HG03354 (cell line): ENCODE data around the gene DIAPH1.
"Not testable (repeated sequence)": the region's sequence is repeated elsewhere in the genome, so short reads cannot be mapped to it uniquely, and the experiment has no call there.

Experiments used
- ATAC-seq: cut with Tn5 transposase; IDR thresholded peaks from one replicate; pipeline ENCODE4 v1.9.1; 2021; ENCODE audit warnings: mild to moderate bottlenecking; ENCODE audit not compliant: unreplicated experiment, poor library complexity, severe bottlenecking

The DIAPH1 gene

DNA sequence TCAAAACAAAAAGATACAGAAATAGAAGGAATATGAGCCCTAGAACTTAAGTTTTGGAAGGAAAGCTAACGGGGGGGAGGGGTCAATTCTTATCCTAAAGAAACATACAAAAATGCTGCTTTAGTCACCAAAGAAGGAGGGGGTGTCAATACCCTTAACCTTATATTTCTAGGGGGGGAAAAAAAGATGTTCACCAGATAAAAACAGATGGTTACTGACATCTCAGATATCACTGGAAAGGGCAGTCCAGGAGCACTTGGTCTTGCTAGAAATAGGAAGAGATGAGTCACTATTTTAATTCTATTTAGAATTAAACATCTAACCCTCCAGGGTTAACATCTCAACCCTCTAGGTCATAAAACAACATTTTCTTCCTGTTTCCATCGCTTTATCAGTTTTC, 1.7 kb downstream of the DIAPH1 start:
- no peak for ATAC-seq

DNA sequence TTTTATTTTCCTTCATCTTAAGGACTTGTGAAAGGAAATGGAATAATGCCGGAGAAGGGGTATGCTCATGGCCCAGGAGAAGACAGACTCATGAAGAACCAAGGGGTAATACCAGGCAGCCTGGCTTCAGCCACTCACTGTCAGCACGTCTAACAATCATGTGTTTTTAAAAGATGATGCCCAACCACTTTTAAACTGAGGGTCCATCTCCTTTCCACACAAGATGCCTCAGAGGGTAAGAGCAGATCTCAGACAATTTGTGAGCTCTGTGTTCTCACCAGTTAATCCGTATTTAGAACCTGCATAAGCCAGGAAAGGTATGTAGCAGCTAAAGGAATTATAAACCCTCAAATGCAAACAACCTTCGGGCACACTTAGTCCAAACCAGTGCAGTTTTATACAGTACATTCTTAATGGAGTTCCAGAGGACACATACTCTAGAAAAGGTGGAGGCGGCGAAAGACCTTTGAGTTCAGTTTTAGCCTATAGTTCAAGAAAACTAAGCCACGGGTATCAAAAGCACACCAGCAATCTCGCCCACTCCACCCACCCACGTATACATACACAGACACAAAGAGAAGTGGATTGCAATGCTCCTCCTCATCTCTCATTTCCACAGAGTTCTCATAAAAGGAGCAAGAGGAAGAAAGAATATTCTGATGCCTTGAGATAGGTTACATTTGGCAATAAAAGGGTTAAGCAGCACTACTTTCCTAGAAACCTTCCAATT, 2.6 kb downstream of the DIAPH1 start:
- no peak for ATAC-seq

DNA sequence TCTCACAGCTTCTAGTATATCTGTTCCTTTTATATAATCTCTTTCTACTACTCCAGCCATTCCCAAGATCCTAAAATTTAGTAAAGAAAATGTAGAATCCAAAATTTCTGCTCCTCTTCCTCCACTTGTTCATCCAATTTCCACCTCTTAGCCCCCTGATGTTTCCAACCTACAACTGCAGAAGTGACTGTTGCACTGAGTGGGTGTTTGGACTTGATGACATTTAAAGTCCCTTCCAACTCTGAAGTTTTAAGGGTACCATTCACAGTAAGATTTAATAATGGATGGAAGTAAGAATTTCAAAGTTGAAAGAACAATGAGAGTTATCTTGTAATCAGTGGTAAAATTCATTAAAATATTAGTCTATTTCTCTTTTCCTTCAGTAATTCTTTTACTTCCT, 5.5 kb downstream of the DIAPH1 start:
- ATAC-seq: no peak

DNA sequence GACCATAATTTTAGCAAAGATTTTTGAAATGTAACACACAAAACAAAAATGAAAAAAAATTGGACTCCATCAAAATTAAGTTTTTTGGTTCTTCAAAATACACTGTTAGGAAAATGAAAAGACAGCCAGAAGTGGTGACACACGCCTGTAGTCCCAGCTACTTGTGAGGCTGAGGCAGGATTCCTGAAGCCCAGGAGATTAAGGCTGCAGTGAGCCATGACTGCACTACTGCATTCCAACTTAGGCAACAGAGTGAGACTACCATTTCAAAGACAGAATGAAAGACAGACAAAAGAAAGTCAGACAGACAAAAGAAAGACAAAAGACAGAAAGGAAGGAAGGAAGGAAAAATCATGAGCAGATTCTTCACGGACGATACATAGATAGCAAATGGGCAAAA, 7.5 kb downstream of the DIAPH1 start:
- ATAC-seq: no peak

DNA sequence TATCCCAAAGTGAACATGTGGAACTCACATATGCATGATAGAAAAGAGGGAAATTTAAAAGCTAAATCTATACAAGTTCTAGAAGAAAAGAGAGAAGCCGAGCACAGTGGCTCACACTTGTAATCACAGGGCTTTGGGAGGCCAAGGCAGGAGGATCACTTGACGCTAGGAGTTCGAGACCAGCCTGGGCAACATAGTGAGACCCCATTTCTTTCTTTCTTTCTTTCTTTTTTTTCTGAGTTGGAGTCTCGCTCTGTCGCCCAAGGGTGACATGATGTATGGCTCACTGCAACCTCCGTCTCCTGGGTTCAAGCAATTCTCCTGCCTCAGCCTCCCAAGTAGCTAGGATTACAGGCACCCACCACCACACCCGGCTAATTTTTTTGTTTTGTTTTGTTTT, 8.9 kb downstream of the DIAPH1 start:
- ATAC-seq: not testable (repeated sequence)

DNA sequence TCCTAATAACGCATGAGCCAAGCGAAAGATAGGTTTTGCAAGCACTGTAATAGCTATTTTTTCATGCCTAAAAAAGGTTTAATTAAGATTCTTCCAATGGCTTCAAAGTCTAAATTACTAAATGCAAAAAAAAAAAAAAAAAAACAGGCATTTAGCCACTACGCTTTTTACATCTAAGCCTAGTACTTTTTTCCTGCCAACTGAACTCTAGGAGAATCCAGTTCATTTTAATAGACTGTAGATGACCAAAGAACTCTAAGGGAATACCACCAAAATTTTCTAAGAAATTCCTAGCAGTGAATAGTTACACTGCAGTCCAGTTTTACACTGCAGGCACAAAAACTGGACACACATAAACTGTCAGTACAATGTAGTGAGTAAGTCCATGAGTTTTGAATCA, 9.8 kb downstream of the DIAPH1 start:
- ATAC-seq: no peak

DNA sequence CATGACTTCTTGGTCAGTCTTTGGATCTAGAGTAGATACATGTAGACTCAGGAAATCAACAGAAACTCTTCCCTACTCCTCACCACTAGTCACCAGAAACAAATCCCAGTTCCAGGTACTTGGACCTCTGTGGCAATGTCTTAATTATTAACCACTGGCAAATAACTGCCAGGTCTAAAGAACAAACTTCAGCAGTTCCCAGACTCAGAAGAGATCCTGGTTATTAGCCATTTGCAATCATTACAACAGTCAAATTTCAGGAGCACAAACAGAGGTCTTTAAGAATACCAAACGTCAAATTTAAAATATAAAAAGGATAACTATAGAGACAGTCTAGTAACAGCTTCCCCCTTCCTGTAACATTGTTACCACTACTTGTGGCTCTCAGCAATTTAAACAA, 10.2 kb downstream of the DIAPH1 start:
- ATAC-seq: no peak

DNA sequence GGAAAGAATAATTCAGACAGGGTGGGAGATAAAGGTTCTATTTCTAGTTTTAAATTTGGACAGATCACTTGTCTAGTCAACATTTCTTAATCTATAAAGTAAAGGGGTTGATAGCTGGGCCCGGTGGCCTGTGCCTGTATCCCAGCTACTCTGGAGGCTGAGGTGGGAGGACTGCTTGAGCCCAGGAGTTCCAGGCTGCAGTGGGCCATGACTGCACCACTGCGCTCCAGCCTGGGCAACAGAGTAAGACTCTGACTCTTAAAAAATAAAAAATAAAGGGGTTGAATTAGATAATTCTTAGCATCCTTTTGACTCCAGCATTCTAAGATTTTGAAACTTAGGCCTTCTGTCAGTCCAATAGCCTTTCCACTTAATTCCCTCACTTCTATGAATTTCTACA, 10.8 kb downstream of the DIAPH1 start:
- ATAC-seq: no peak

DNA sequence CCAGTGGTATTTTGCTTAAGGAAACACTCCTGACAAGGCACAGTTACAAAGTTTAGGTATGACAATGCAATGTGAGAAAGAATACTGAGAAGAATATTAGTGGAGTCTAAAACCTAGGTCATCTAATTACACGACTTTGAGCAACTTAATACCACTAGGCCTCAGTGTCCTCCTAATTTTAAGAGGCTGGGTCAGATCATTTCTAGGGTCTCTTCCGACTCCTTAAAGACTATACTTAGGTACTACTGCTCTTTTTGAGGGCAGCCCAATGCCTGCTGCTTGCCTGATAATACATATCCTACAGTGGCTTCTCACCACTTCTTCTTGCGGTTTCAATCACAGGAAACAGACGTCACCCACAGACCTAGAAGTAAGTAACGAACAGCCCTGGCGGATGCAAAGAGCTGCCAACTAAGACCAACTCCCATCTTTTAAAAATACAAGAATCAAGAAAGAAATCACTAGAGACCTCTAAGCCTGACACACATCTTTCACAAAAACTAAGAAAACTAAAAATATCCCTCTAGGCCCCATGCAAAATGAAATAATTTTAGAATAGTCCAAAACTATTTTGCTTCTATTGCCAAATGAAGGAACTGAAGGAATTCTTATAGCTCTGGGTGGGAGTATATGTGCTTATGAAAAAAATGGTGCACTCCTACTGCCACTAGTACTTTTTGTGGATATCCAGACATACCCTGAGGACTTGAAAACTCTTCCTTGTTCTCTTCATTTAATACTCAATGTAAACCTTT, 13.1 kb downstream of the DIAPH1 start:
- ATAC-seq: peak; percentile 98

DNA sequence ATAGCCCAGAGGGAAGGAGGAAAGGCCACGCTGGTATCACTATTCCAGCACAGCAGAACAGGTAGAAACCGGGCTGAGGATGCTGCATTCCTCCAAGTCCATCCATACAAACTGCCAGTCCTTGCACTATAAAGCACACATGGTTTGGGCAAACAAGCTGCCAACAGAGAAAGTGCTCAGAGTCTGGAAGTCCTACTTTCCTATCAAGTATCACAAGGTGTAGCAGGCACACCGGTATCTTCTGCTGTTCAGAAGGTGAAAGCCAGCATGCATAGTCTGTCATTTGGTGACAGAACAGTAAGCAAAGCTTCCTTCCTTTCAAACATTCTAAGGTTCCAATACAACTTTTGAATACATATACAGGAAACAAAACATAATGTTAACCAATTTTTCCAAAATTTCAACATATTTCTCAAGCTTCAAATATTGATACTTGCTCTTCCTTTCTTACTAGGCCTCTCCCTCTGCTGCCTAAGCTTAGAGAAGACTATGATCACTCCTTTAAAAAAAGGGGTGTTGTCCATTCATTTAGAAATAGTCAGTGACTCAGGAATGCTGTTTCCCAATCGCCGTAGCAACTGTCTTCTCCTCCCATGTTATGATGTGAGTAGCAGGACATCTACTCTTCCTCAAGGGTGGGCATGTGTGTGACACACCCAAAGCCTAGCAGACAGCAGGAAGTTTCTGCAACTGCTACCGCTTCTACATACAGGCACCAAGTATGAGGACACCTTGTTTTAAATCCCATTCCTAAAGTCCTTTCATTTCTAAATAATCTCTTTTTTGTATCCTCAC, 14.7 kb downstream of the DIAPH1 start:
- no peak for ATAC-seq

DNA sequence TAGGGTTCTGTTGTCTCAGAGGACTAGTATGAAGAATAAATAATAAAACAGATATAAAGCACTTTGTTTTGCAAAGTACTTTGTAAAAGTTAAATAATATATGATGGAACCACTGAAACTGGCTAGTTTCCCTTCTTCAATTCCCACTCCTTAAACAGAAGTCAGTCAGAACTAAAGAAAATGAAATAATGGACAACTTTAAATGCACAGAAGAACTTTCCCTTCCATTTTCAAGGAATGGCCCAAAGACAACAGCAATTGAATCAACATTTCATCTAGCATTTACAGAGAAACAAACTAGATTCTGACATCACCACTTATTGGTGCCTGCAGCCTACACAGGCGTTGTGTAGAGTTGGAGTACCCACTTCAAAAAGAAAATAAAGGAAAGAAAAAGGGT, 16.2 kb downstream of the DIAPH1 start:
- ATAC-seq: no peak

DNA sequence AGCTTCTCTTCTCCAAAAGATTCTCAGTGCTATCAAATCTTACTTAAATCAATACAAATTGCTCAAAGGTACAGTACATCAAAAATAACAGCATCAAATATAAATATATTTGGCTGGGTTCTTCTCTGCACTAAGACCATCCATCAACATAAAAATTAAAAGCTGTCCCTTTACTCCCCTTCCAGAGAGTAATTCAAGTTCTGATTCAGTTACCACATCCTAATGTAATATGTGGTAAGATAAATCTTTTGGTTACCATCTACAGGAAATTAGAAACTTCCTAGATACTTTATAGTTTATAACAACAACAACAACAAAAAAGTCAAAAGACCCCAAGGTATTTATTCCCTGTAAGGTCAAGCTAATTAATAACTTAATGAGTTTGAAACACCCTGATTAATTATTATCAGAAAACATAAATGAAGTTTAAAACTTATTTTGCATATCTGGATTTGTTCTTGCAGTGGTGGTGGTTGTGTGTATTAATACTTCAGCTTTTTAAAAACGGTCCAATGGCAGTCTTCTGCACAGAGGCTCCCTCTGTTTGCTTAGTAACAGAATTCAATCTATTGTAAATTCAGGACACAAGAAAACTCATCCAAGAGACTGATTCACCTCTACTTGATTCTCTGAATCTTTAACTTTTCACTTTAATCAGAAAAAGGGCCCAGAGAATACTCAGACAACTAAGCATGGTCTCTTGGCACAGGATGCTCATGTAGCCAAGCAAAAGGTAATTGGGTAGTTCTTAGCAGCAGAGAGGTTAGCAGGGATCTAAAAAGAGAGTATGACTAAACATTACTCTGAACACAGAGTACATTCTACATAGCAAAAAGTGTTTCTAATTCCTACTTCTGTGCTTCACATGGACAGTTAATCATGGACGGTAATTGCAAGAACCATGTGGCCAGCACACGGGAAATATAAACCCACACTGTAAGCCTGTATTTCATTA, 20.1 kb downstream of the DIAPH1 start:
- ATAC-seq: peak; percentile 56

DNA sequence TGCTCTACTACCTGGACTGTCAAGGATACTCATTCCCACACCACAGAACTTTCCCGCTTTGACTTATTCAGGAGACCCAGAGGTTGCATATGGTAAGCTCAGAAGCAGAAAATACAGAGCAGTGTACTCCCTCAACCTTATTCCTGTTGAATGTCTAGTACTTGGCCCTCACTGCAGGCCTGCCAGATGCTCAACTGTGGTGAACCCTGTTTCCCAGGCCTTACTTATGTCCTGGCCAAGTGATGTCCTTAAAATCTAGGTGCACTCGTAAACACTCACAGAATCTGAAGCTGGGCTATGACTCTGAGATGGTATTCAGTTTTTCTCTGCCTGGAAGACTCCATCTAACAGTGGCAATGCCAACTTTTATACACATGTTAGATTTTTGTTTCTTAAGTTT, 21.0 kb downstream of the DIAPH1 start:
- no peak for ATAC-seq

DNA sequence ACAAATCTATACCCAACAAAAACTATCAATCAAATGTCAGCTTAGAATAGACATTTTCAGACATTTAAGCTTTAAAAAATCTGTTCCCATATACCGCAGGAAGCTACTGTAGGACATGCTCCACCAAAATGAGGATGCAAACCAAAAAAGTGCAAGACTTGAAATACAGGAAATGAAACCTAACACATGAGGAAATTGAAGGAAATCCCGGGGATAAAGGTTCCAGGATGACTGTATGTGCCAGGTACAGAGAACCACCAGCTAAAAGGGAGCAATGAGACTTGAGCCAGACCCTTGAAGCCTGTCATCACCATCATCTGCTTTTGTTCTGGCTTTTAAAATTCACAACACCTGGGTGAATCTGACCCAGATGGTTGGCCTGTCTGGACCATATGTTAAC, 21.4 kb downstream of the DIAPH1 start:
- no peak for ATAC-seq

DNA sequence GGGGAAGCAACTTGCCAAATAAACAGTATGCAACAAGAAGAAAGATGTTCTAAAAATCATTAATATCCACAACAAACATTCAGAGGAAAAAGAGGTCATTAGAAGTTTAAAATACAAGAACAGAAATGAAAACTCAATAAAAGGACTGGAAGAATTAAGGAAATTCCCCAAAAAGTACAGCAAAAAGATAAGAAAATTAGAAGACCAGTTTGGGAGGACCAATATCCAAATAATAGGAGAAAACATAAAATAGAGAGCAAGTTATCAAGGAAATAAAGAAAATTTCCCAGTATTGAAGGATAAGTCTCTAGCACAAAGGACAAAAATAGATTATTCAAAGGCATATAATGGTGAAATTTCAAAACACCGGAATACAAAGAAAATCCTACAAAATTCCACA, 21.9 kb downstream of the DIAPH1 start:
- no peak for ATAC-seq

DNA sequence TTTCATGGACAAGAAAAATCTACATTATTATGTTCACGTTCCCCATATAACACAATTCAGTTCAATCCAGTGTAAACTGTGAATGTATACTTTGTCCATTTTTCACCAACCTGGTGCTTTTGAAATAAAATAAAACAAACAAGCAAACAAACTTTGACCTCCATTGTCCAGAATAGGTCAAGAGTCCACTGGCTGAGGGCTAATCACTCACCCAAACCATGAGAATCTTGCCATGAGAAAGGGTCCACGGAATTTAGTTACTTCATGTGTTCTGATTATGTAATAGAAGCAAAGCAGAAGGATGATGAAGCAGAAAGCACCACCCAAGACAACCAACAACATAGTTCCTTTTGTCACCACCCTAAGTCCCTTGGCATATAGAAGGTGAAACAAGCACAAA, 28.7 kb downstream of the DIAPH1 start:
- no peak for ATAC-seq

DNA sequence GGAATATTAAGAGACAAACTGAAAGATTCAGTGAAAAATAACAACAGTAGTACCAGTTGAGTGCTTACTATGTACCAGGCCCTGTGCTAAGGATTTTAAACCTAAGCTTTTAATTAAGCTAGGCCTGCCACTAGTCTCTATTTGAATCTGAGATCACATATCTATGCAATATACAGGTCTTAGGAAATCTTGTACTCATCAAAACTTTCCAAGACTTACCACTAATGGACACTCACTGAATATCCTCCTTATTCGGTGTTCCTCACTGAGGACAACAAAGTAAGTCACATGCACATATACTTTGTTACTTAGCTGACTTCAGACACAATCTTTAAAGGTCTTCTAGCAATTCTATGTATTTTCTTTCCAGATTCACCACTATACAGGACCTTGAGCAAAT, 32.6 kb downstream of the DIAPH1 start:
- ATAC-seq: no peak

DNA sequence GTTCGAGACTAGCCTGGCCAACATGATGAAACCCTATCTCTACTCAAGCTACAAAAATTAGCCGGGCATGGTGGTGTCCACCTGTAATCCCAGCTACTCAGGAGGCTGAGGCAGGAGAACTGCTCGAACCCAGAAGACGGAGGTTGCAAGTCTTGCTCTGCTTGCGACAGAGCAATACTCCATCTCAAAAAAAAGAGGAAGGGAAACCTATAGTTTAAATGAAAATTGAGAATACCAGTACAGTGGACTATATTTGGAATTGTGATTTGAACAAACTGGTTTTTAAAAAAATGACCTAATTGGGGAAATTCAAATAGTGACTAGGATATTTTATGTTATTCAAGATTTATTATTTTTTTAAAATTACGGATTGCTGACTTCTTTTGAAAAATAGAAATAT, 33.2 kb downstream of the DIAPH1 start:
- no peak for ATAC-seq

DNA sequence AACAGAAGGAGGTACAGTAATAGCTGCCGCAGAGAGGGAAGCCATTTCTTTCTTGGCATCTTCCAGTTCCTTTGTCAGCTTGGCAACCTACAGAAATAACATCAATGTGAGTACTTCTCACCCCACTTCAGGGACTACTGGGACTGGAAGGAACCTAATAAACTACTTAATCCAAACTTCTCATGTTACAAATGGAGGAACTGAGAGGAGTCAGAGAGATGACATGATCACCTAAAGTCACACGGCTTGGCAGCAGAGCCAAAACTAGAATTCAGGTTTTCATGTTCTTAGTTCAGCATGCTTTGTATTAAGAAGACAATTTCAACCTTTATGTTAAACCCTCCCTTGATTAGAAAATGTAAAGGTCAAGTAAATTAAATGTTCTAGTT, 44.7 kb downstream of the DIAPH1 start:
- no peak for ATAC-seq
